Measurements from ENCODE around the gene TRIML1.

DNA sequence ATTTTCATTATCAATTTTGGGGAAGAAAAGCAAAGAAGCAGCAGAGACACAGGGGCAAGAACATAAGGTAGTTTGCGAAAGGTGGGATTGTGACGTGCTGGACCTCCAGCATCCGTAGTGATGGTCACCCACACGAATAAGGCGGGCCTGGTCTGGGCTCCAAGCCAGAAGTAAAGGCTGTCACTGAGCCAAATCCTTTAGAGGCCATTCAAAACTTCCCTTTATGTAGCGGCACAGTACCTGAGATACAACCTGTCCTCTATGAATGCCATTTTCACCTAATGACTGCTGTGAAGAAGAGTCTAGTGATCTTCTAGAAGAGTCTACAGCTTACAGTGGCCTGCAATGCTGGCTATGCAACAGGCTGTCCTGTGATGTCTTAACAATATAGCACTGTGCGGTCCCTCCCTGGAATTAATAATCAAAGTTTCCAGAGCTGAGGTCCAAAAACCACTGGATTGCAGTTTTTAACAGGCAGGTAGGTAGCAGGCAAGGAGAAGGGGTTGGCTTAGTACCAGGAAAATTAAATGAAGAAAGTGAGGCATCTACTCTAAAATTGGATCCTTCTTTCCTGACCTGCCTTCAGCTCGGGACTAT lies 56.2 kb downstream of the TRIML1 start:
- TF ChIP-seq, protein P1, sequence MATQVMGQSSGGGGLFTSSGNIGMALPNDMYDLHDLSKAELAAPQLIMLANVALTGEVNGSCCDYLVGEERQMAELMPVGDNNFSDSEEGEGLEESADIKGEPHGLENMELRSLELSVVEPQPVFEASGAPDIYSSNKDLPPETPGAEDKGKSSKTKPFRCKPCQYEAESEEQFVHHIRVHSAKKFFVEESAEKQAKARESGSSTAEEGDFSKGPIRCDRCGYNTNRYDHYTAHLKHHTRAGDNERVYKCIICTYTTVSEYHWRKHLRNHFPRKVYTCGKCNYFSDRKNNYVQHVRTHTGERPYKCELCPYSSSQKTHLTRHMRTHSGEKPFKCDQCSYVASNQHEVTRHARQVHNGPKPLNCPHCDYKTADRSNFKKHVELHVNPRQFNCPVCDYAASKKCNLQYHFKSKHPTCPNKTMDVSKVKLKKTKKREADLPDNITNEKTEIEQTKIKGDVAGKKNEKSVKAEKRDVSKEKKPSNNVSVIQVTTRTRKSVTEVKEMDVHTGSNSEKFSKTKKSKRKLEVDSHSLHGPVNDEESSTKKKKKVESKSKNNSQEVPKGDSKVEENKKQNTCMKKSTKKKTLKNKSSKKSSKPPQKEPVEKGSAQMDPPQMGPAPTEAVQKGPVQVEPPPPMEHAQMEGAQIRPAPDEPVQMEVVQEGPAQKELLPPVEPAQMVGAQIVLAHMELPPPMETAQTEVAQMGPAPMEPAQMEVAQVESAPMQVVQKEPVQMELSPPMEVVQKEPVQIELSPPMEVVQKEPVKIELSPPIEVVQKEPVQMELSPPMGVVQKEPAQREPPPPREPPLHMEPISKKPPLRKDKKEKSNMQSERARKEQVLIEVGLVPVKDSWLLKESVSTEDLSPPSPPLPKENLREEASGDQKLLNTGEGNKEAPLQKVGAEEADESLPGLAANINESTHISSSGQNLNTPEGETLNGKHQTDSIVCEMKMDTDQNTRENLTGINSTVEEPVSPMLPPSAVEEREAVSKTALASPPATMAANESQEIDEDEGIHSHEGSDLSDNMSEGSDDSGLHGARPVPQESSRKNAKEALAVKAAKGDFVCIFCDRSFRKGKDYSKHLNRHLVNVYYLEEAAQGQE (IDR thresholded peaks at IDR 0.05; ENCODE audit: low read depth): no peak
- TF ChIP-seq CEBPB (IDR thresholded peaks at IDR 0.05): no peak
- no peak for TF ChIP-seq RAD21 (IDR thresholded peaks at IDR 0.05; ENCODE audit: low read depth)
- no peak for TF ChIP-seq EP300 (IDR thresholded peaks at IDR 0.05; ENCODE audit: borderline replicate concordance)
- no peak for TF ChIP-seq TAF1 (IDR thresholded peaks at IDR 0.05; ENCODE audit: low read depth)
- no peak for TF ChIP-seq EGR1 (IDR thresholded peaks at IDR 0.05)
- no peak for TF ChIP-seq FOXM1 (IDR thresholded peaks at IDR 0.05; ENCODE audit: borderline replicate concordance, low read depth)
- TF ChIP-seq YY1 (IDR thresholded peaks at IDR 0.05; ENCODE audit: low read depth): no peak
- TF ChIP-seq, protein P2, sequence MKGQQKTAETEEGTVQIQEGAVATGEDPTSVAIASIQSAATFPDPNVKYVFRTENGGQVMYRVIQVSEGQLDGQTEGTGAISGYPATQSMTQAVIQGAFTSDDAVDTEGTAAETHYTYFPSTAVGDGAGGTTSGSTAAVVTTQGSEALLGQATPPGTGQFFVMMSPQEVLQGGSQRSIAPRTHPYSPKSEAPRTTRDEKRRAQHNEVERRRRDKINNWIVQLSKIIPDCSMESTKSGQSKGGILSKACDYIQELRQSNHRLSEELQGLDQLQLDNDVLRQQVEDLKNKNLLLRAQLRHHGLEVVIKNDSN (IDR thresholded peaks at IDR 0.05): no peak
- TF ChIP-seq ZBTB7A (IDR thresholded peaks at IDR 0.05; ENCODE audit: low read depth): no peak
- no peak for TF ChIP-seq TEAD4 (IDR thresholded peaks at IDR 0.05)
- TF ChIP-seq TCF12 (IDR thresholded peaks at IDR 0.05; ENCODE audit: low read depth): no peak
